HL-60/S4 (cell line): ENCODE measurements around the gene CGAS.
"Not testable (repeated sequence)": the region's sequence is repeated elsewhere in the genome, so short reads cannot be mapped to it uniquely, and the experiment has no call there.

Experiments used
- in situ Hi-C: fragments of 300-500 bp; cut with MboI; formaldehyde crosslinking; loops from 2 replicates; pipeline ENCODE4 v1.14.3; 2022; ENCODE audit warnings: low sequenced_read_pairs

The CGAS gene

GRCh38 chr6:73400656-73401055 lies 51.4 kb downstream of the CGAS start:
- in situ Hi-C loops, result no loop called here

- in situ Hi-C loops, result no loop called here
Observed at GRCh38 chr6:73395875-73396274, 56.2 kb downstream of the CGAS start.

GRCh38 chr6:73394577-73395354 lies 57.3 kb downstream of the CGAS start, which contains the start of gene DDX43:
Gene DDX43 (plus strand): TSS chr6:73394828. CDS start chr6:73394906, 78 bp downstream.
- in situ Hi-C loops, result no loop called here

- in situ Hi-C loops, result no loop called here
Observed at GRCh38 chr6:73393278-73393677, 58.8 kb downstream of the CGAS start.

- in situ Hi-C loops, result not testable (repeated sequence)
Observed at GRCh38 chr6:73392188-73392587, 59.9 kb downstream of the CGAS start.

- in situ Hi-C loops, result no loop called here
Observed at GRCh38 chr6:73391675-73392074, 60.4 kb downstream of the CGAS start.

- in situ Hi-C loops, result no loop called here
Observed at GRCh38 chr6:73389854-73390253, 62.2 kb downstream of the CGAS start.

GRCh38 chr6:73388800-73389512 lies 63.1 kb downstream of the CGAS start:
- in situ Hi-C loops, result no loop called here

GRCh38 chr6:73388433-73388799 lies 63.7 kb downstream of the CGAS start:
- in situ Hi-C loops, result no loop called here

GRCh38 chr6:73382462-73383113 lies 69.5 kb downstream of the CGAS start:
- in situ Hi-C loops, result no loop called here

- in situ Hi-C loops, result not testable (repeated sequence)
Observed at GRCh38 chr6:73381531-73381930, 70.6 kb downstream of the CGAS start.

- in situ Hi-C loops, result no loop called here
Observed at GRCh38 chr6:73377225-73377624, 74.9 kb downstream of the CGAS start.

- in situ Hi-C loops, result no loop called here
Observed at GRCh38 chr6:73375216-73375615, 76.9 kb downstream of the CGAS start.
